Natural killer cell (primary cell): ENCODE measurements around the gene FERMT3. TPM values are rescaled to one million over a fixed set of nuclear protein-coding genes. Genes with fewer than 3 reads are reported as not detected.

Experiments used
- ATAC-seq, 3 donors: fragments of 150-1000 bp in 2 of 3; fragments of 200-7000 bp in 1 of 3; cut with Tn5 transposase; 1 replicate in 1 of 3; 2 replicates in 2 of 3; pipeline ENCODE4 v1.10.0; 2021; ENCODE audit warnings: mild to moderate bottlenecking in 2 of 3, moderate library complexity in 2 of 3
- DNase-seq, 2 donors: peaks; one replicate each; pipeline versions ENCODE4 v3.0.0 to v3.0.0-alpha.2; 2013 to 2021; ENCODE audit warnings: mixed read lengths in 1 of 2
- H3K27ac ChIP-seq: one replicate; pipeline ENCODE4 v1.5.1; 2013; ENCODE audit warnings: mild to moderate bottlenecking, low read length
- H3K27me3 ChIP-seq: one replicate; pipeline ENCODE4 v1.6.1; 2013; ENCODE audit warnings: low read length; ENCODE audit not compliant: control insufficient read depth, insufficient read depth
- H3K36me3 ChIP-seq: one replicate; pipeline ENCODE4 v1.6.1; 2013; ENCODE audit warnings: low read length; ENCODE audit not compliant: control insufficient read depth, insufficient read depth
- H3K4me1 ChIP-seq: one replicate; pipeline ENCODE4 v1.6.1; 2013; ENCODE audit warnings: low read length; ENCODE audit not compliant: control insufficient read depth, insufficient read depth
- H3K4me3 ChIP-seq: one replicate; pipeline ENCODE4 v1.5.1; 2013; ENCODE audit warnings: low read length
- H3K9me3 ChIP-seq: one replicate; pipeline ENCODE4 v1.6.1; 2013; ENCODE audit warnings: low read length; ENCODE audit not compliant: control insufficient read depth, insufficient read depth
- H3K27ac Mint-ChIP-seq, 2 donors: one replicate each; pipeline ENCODE4 v1.8.0; 2022; ENCODE audit warnings: mild to moderate bottlenecking in 2 of 2, mixed read lengths in 2 of 2, moderate library complexity in 1 of 2
- H3K27me3 Mint-ChIP-seq, 2 donors: one replicate each; pipeline ENCODE4 v1.8.0; 2022; ENCODE audit warnings: low read depth in 2 of 2, mixed read lengths in 2 of 2
- H3K36me3 Mint-ChIP-seq: one replicate; pipeline ENCODE4 v1.8.0; 2022; ENCODE audit warnings: mixed read lengths
- H3K4me1 Mint-ChIP-seq, 2 donors: one replicate each; pipeline ENCODE4 v1.8.0; 2022; ENCODE audit warnings: mixed read lengths in 2 of 2
- H3K4me3 Mint-ChIP-seq: one replicate; pipeline ENCODE4 v1.8.0; 2022; ENCODE audit warnings: mild to moderate bottlenecking, moderate library complexity, mixed read lengths
- H3K9me3 Mint-ChIP-seq, 2 donors: one replicate each; pipeline ENCODE4 v1.8.0; 2022; ENCODE audit warnings: mixed read lengths in 2 of 2
- WGBS: methylation state at CpG from one replicate; pipeline ENCODE4 v1.1.7; 2013; ENCODE audit warnings: missing lambda C conversion rate; ENCODE audit not compliant: insufficient coverage; 5-methylcytosine and 5-hydroxymethylcytosine counted together
- intact Hi-C: fragments of 100-400 bp; cut with micrococcal nuclease; formaldehyde crosslinking; loops from one replicate; pipeline ENCODE4 v1.14.2; 2022
- total RNA-seq, 4 donors: library from RNA; stranded (reverse); fragments of 120-200 nt in 1 of 4; gene quantifications; one replicate each; pipeline versions ENCODE4 v1.2.3 to v1.2.4, GENCODE V29; 2013 to 2022
- TF ChIP-seq, protein P1 (sequence below): fragments of 200-600 bp; IDR thresholded peaks from one replicate; pipeline ENCODE4 v1.8.0; 2022; ENCODE audit warnings: antibody characterized with exemption

FERMT3 gene
- total RNA-seq, 3 donors from 2014 or later (not counting 1 experiment from before 2014, with no cell fraction given), result 194 to 202 (median 196) TPM

- no peaks in the 10 kb centered on the region for H3K9me3 ChIP-seq
- H3K27me3 ChIP-seq, result no peaks in the 10 kb centered on the region
- ATAC-seq (no peak), DNase-seq (no peak)
- TF ChIP-seq, protein P1, sequence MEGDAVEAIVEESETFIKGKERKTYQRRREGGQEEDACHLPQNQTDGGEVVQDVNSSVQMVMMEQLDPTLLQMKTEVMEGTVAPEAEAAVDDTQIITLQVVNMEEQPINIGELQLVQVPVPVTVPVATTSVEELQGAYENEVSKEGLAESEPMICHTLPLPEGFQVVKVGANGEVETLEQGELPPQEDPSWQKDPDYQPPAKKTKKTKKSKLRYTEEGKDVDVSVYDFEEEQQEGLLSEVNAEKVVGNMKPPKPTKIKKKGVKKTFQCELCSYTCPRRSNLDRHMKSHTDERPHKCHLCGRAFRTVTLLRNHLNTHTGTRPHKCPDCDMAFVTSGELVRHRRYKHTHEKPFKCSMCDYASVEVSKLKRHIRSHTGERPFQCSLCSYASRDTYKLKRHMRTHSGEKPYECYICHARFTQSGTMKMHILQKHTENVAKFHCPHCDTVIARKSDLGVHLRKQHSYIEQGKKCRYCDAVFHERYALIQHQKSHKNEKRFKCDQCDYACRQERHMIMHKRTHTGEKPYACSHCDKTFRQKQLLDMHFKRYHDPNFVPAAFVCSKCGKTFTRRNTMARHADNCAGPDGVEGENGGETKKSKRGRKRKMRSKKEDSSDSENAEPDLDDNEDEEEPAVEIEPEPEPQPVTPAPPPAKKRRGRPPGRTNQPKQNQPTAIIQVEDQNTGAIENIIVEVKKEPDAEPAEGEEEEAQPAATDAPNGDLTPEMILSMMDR, result no peak
- H3K9me3 Mint-ChIP-seq, result no peaks in the 10 kb centered on the region
- no peaks in the 10 kb centered on the region for H3K4me1 ChIP-seq
- no peaks in the 10 kb centered on the region for H3K36me3 Mint-ChIP-seq
- H3K4me3 Mint-ChIP-seq, result no peak overlapping the region
- peaks cover 2% of the 10 kb centered on the region for H3K36me3 ChIP-seq
- no peaks in the 10 kb centered on the region for H3K27me3 Mint-ChIP-seq
- WGBS, result 95% methylated on average over 18 of the region's 18 CpGs
- intact Hi-C loops, result no loop called here
- no peak overlapping the region for H3K27ac ChIP-seq
- H3K4me1 Mint-ChIP-seq, result peaks cover 0 to 9% of the 10 kb centered on the region in 2 donors
- H3K4me3 ChIP-seq, result no peak overlapping the region
- no peak overlapping the region for H3K27ac Mint-ChIP-seq
Measured at GRCh38 chr11:64261556-64262080, 55.1 kb downstream of the FERMT3 start.

DNA sequence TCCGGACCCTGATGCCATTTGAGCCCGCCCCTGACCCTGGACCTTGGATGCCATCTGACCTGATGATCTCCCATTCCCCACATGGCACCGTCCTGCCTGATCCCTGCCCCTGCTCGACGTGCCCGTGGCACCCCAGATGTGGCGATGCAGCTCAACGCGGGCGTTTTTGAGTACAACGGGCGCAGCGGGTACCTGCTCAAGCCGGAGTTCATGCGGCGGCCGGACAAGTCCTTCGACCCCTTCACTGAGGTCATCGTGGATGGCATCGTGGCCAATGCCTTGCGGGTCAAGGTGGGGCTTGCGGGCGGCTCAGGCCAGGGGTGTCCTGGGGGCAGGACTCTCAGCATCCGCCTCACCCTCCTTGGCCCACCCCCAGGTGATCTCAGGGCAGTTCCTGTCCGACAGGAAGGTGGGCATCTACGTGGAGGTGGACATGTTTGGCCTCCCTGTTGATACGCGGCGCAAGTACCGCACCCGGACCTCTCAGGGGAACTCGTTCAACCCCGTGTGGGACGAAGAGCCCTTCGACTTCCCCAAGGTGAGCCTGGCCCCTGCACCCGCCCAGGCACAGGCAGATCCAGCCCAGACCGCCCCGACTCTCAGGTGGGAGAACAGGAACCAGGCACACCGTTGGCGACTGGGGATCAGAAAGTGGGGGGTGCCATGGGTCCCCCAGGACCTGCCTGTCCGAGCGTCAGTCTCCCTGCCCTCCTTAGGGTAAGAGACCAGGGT lies 55.9 kb downstream of the FERMT3 start:
- Mint-ChIP-seq H3K9me3 (no peaks in the 10 kb centered on the region), H3K4me3 (no peak overlapping the region), H3K4me1 (peaks cover 0 to 9% of the 10 kb centered on the region in 2 donors), H3K27me3 (no peaks in the 10 kb centered on the region), H3K27ac (no peak overlapping the region), H3K36me3 (no peaks in the 10 kb centered on the region)
- no peak for ATAC-seq
- Histone ChIP-seq H3K27me3 (no peaks in the 10 kb centered on the region), H3K27ac (no peak overlapping the region), H3K36me3 (no peaks in the 10 kb centered on the region), H3K4me3 (no peak overlapping the region), H3K9me3 (no peaks in the 10 kb centered on the region), H3K4me1 (peaks cover 1% of the 10 kb centered on the region)
- intact Hi-C loops, result no loop called here
- DNase-seq, result no peak
- TF ChIP-seq, protein P1, result no peak
- WGBS, result 96% methylated on average over 42 of the region's 42 CpGs

DNA sequence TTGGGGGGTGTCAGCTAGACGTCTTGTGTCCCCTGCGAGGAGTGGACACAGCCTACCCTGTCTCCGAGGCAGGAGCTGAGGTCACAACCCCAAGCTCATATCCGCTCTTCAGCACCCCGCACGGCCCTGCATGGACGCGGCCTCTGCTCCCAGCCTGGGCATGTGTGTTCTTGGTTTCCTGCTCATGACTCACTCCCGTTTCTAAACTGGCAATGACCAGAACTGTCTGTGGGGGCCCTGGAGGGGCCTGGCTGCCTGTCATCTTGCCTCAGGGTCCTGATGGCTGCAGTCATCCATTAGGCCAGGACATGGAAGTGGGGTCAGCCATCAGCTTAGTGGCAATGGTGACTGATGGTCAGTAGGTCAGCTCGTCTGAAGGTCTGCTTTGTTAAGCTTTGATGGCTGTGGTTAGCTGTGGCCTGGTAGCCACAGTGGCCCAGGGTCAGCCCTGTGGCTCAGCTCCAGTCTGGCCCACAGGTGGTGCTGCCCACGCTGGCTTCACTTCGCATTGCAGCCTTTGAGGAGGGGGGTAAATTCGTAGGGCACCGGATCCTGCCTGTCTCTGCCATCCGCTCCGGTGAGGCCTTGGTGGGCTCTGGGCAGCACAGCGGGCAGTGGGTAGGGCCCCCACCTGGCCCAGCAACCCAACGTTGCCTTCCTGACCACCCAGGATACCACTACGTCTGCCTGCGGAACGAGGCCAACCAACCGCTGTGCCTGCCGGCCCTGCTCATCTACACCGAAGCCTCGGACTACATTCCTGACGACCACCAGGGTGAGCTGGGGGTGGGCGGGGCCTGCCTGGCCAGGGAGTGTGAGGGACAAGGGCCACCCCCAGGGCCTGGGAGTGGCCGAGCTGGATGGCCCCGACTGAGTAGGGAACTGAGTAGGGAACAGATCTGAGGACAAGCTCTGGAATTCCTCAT lies 56.8 kb downstream of the FERMT3 start:
- Mint-ChIP-seq H3K9me3 (no peaks in the 10 kb centered on the region), H3K36me3 (no peaks in the 10 kb centered on the region), H3K4me1 (peaks cover 8 to 17% of the 10 kb centered on the region in 2 donors), H3K4me3 (no peak overlapping the region), H3K27me3 (no peaks in the 10 kb centered on the region), H3K27ac (no peak overlapping the region)
- ATAC-seq, result no peak
- Histone ChIP-seq H3K4me1 (peaks cover 10% of the 10 kb centered on the region), H3K9me3 (no peaks in the 10 kb centered on the region), H3K27ac (no peak overlapping the region), H3K27me3 (no peaks in the 10 kb centered on the region), H3K36me3 (no peaks in the 10 kb centered on the region), H3K4me3 (no peak overlapping the region)
- TF ChIP-seq, protein P1, result no peak
- intact Hi-C loops, result no loop called here
- no peak for DNase-seq
- WGBS, result 91% methylated on average over 29 of the region's 29 CpGs
